Measurements from ENCODE around the gene SET.
"Not testable (repeated sequence)": the region's sequence is repeated elsewhere in the genome, so short reads cannot be mapped to it uniquely, and the experiment has no call there.

The SET gene

GRCh38 chr9:128689293-128689774, 312 bp downstream of the SET start:
- DNase-seq, result no peak

GRCh38 chr9:128689820-128690683, 1.0 kb downstream of the SET start:
- DNase-seq, result no peak

- DNase-seq, result no peak
Measured at GRCh38 chr9:128690684-128691034, 1.6 kb downstream of the SET start.

- not testable (repeated sequence) for DNase-seq
Measured at GRCh38 chr9:128693738-128694137, 4.7 kb downstream of the SET start.

- no peak for DNase-seq
Measured at GRCh38 chr9:128694344-128694743, 5.3 kb downstream of the SET start.

- DNase-seq, result no peak
Measured at GRCh38 chr9:128696923-128697707, 8.1 kb downstream of the SET start.

- DNase-seq, result not testable (repeated sequence)
Measured at GRCh38 chr9:128699096-128699795, 10.2 kb downstream of the SET start.

GRCh38 chr9:128701227-128701854, 12.3 kb downstream of the SET start:
- no peak for DNase-seq

- peak; percentile 79 for DNase-seq
Measured at GRCh38 chr9:128702445-128702948, 13.5 kb downstream of the SET start, which contains the start of gene PKN3. Gene PKN3, plus strand, starts transcription at chr9:128702503. Its CDS starts 413 bp downstream, at chr9:128702916.

- DNase-seq, result no peak
Measured at GRCh38 chr9:128702949-128703615, 14.1 kb downstream of the SET start.

GRCh38 chr9:128703616-128704355, 14.8 kb downstream of the SET start:
- no peak for DNase-seq

GRCh38 chr9:128704356-128704670, 15.3 kb downstream of the SET start:
- no peak for DNase-seq

- DNase-seq, result no peak
Measured at GRCh38 chr9:128705051-128705965, 16.3 kb downstream of the SET start.

- no peak for DNase-seq
Measured at GRCh38 chr9:128706045-128706444, 17.0 kb downstream of the SET start.

- DNase-seq, result no peak
Measured at GRCh38 chr9:128706671-128707381, 17.8 kb downstream of the SET start.

GRCh38 chr9:128707446-128707845, 18.4 kb downstream of the SET start:
- DNase-seq, result no peak

GRCh38 chr9:128712451-128713410, 23.7 kb downstream of the SET start:
- no peak for DNase-seq

- no peak for DNase-seq
Measured at GRCh38 chr9:128713411-128713780, 24.4 kb downstream of the SET start.
